Activated T-helper 1 cell treated with anti-CD3 and anti-CD28 coated beads, Interleukin-12 subunit alpha, Interleukin-12 subunit beta, Interleukin-2, Interleukin-4 antibody, amounts not matched to agents 30 ng/mL and 10 ng/mL and 1 ng/mL, durations not matched to agents 14 hours and 24 hours and 36 hours (primary cell): Measurements from ENCODE around the gene HIBADH. TPM values are rescaled to one million over a fixed set of nuclear protein-coding genes. Genes with fewer than 3 reads are reported as not detected.
"Not testable (repeated sequence)": the region's sequence is repeated elsewhere in the genome, so short reads cannot be mapped to it uniquely, and the experiment has no call there.

Experiments used
- DNase-seq: peaks from one replicate; pipeline ENCODE4 v3.0.0; 2021; ENCODE audit warnings: low spot score
- H3K27ac Mint-ChIP-seq: one replicate; pipeline ENCODE4 v1.8.0; 2021; ENCODE audit warnings: mild to moderate bottlenecking, mixed read lengths
- H3K27me3 Mint-ChIP-seq: one replicate; pipeline ENCODE4 v1.8.0; 2022; ENCODE audit warnings: mild to moderate bottlenecking, moderate library complexity, mixed read lengths; ENCODE audit not compliant: insufficient read depth
- H3K36me3 Mint-ChIP-seq: one replicate; pipeline ENCODE4 v1.8.0; 2021; ENCODE audit warnings: low read depth, mixed read lengths
- H3K4me1 Mint-ChIP-seq: one replicate; pipeline ENCODE4 v1.8.0; 2021; ENCODE audit warnings: low read depth, mixed read lengths
- H3K4me3 Mint-ChIP-seq: one replicate; pipeline ENCODE4 v1.8.0; 2021; ENCODE audit warnings: mild to moderate bottlenecking, moderate library complexity, mixed read lengths
- H3K9me3 Mint-ChIP-seq: one replicate; pipeline ENCODE4 v1.8.0; 2021; ENCODE audit warnings: mixed read lengths
- intact Hi-C: fragments of 100-400 bp; cut with micrococcal nuclease; formaldehyde crosslinking; loops from one replicate; pipeline ENCODE4 v1.15.1; 2024
- total RNA-seq: library from RNA; stranded (reverse); gene quantifications from 2 replicates; pipeline ENCODE4 v1.2.3, GENCODE V29; 2022

HIBADH gene
- total RNA-seq, 1 donor from 2014 or later = 21.2 TPM

- Mint-ChIP-seq H3K9me3 (no peaks in the 10 kb centered on the region), H3K27me3 (no peaks in the 10 kb centered on the region)
These were observed 146.8 kb downstream of the HIBADH start for GRCh38 chr7:27515933-27516332.

GRCh38 chr7:27514861-27515260, 147.8 kb downstream of the HIBADH start:
- no peaks in the 10 kb centered on the region for H3K27me3 Mint-ChIP-seq
- no peak for DNase-seq
- H3K9me3 Mint-ChIP-seq = no peaks in the 10 kb centered on the region
- no peaks in the 10 kb centered on the region for H3K36me3 Mint-ChIP-seq
- H3K27ac Mint-ChIP-seq = no peak overlapping the region
- H3K4me1 Mint-ChIP-seq = no peaks in the 10 kb centered on the region
- intact Hi-C loops = no loop called here
- no peak overlapping the region for H3K4me3 Mint-ChIP-seq

More at GRCh38 chr7:27515933-27516332, 146.8 kb downstream of the HIBADH start:
- Mint-ChIP-seq H3K36me3 (no peaks in the 10 kb centered on the region), H3K4me1 (no peaks in the 10 kb centered on the region), H3K4me3 (no peak overlapping the region), H3K27ac (no peak overlapping the region)
- no peak for DNase-seq
- intact Hi-C loops = no loop called here

- Mint-ChIP-seq H3K4me3 (no peak overlapping the region), H3K36me3 (no peaks in the 10 kb centered on the region), H3K27me3 (no peaks in the 10 kb centered on the region), H3K9me3 (no peaks in the 10 kb centered on the region), H3K27ac (no peak overlapping the region), H3K4me1 (no peaks in the 10 kb centered on the region)
- intact Hi-C loops = no loop called here
- DNase-seq = no peak
These were observed 148.8 kb downstream of the HIBADH start for GRCh38 chr7:27513885-27514284.

GRCh38 chr7:27511370-27511769, 151.3 kb downstream of the HIBADH start:
- intact Hi-C loops, DNase-seq, H3K27me3 Mint-ChIP-seq, H3K9me3 Mint-ChIP-seq, H3K36me3 Mint-ChIP-seq, H3K4me3 Mint-ChIP-seq, H3K27ac Mint-ChIP-seq, H3K4me1 Mint-ChIP-seq: not testable (repeated sequence)

- no peaks in the 10 kb centered on the region for H3K36me3 Mint-ChIP-seq
- intact Hi-C loops = no loop called here
- no peaks in the 10 kb centered on the region for H3K27me3 Mint-ChIP-seq
These were observed 152.1 kb downstream of the HIBADH start for GRCh38 chr7:27510541-27510940.

GRCh38 chr7:27501879-27502278, 160.8 kb downstream of the HIBADH start:
- DNase-seq, H3K4me1 Mint-ChIP-seq, intact Hi-C loops: not testable (repeated sequence)

More at GRCh38 chr7:27510541-27510940, 152.1 kb downstream of the HIBADH start:
- Mint-ChIP-seq H3K9me3 (peaks cover 5% of the 10 kb centered on the region), H3K4me3 (no peak overlapping the region), H3K27ac (no peak overlapping the region), H3K4me1 (no peaks in the 10 kb centered on the region)
- no peak for DNase-seq

GRCh38 chr7:27501001-27501400, 161.7 kb downstream of the HIBADH start:
- peaks cover 2% of the 10 kb centered on the region for H3K27me3 Mint-ChIP-seq

More at GRCh38 chr7:27501879-27502278, 160.8 kb downstream of the HIBADH start:
- not testable (repeated sequence) for H3K27me3 Mint-ChIP-seq, H3K27ac Mint-ChIP-seq, H3K36me3 Mint-ChIP-seq, H3K9me3 Mint-ChIP-seq, H3K4me3 Mint-ChIP-seq

GRCh38 chr7:27492224-27492623, 170.5 kb downstream of the HIBADH start:
- Mint-ChIP-seq H3K36me3 (no peaks in the 10 kb centered on the region), H3K27ac (no peak overlapping the region), H3K27me3 (peaks cover 2% of the 10 kb centered on the region), H3K4me3 (no peak overlapping the region), H3K9me3 (no peaks in the 10 kb centered on the region), H3K4me1 (no peaks in the 10 kb centered on the region)
- intact Hi-C loops = no loop called here
- no peak for DNase-seq

More at GRCh38 chr7:27501001-27501400, 161.7 kb downstream of the HIBADH start:
- Mint-ChIP-seq H3K9me3 (no peaks in the 10 kb centered on the region), H3K27ac (no peak overlapping the region), H3K4me1 (no peaks in the 10 kb centered on the region), H3K36me3 (no peaks in the 10 kb centered on the region), H3K4me3 (no peak overlapping the region)
- intact Hi-C loops = no loop called here
- DNase-seq = no peak

- peaks cover 2% of the 10 kb centered on the region for H3K27me3 Mint-ChIP-seq
- intact Hi-C loops = no loop called here
- no peaks in the 10 kb centered on the region for H3K9me3 Mint-ChIP-seq
- no peaks in the 10 kb centered on the region for H3K4me1 Mint-ChIP-seq
- H3K27ac Mint-ChIP-seq = no peak overlapping the region
- H3K36me3 Mint-ChIP-seq = no peaks in the 10 kb centered on the region
- no peak overlapping the region for H3K4me3 Mint-ChIP-seq
- no peak for DNase-seq
These were observed 171.1 kb downstream of the HIBADH start for GRCh38 chr7:27491534-27491933.

- Mint-ChIP-seq H3K27me3 (no peaks in the 10 kb centered on the region), H3K4me1 (no peaks in the 10 kb centered on the region), H3K36me3 (no peaks in the 10 kb centered on the region), H3K9me3 (no peaks in the 10 kb centered on the region), H3K4me3 (no peak overlapping the region), H3K27ac (no peak overlapping the region)
- intact Hi-C loops = no loop called here
- no peak for DNase-seq
These were observed 175.2 kb downstream of the HIBADH start for GRCh38 chr7:27487509-27487908.

GRCh38 chr7:27484451-27484850, 178.2 kb downstream of the HIBADH start:
- no peak overlapping the region for H3K4me3 Mint-ChIP-seq
- H3K27me3 Mint-ChIP-seq = no peaks in the 10 kb centered on the region
- intact Hi-C loops = no loop called here
- H3K36me3 Mint-ChIP-seq = no peaks in the 10 kb centered on the region
- H3K4me1 Mint-ChIP-seq = no peaks in the 10 kb centered on the region
- H3K27ac Mint-ChIP-seq = no peak overlapping the region
- no peaks in the 10 kb centered on the region for H3K9me3 Mint-ChIP-seq
- DNase-seq = no peak

- Mint-ChIP-seq H3K27me3 (peaks cover 4% of the 10 kb centered on the region), H3K4me3 (no peak overlapping the region), H3K27ac (no peak overlapping the region), H3K9me3 (no peaks in the 10 kb centered on the region), H3K4me1 (no peaks in the 10 kb centered on the region), H3K36me3 (no peaks in the 10 kb centered on the region)
- intact Hi-C loops = no loop called here
- DNase-seq = no peak
These were observed 180.5 kb downstream of the HIBADH start for GRCh38 chr7:27482219-27482618.

GRCh38 chr7:27478556-27478955, 184.1 kb downstream of the HIBADH start:
- H3K9me3 Mint-ChIP-seq = no peaks in the 10 kb centered on the region
- no peak overlapping the region for H3K4me3 Mint-ChIP-seq
- peaks cover 4% of the 10 kb centered on the region for H3K27me3 Mint-ChIP-seq
- no peak overlapping the region for H3K27ac Mint-ChIP-seq
- intact Hi-C loops = no loop called here
- H3K36me3 Mint-ChIP-seq = no peaks in the 10 kb centered on the region
- no peaks in the 10 kb centered on the region for H3K4me1 Mint-ChIP-seq
- DNase-seq = no peak

GRCh38 chr7:27478084-27478483, 184.6 kb downstream of the HIBADH start:
- H3K36me3 Mint-ChIP-seq = no peaks in the 10 kb centered on the region
- DNase-seq = no peak
- H3K27ac Mint-ChIP-seq = no peak overlapping the region
- no peaks in the 10 kb centered on the region for H3K9me3 Mint-ChIP-seq
- no peaks in the 10 kb centered on the region for H3K4me1 Mint-ChIP-seq
- no peak overlapping the region for H3K4me3 Mint-ChIP-seq
- peaks cover 7% of the 10 kb centered on the region for H3K27me3 Mint-ChIP-seq
- intact Hi-C loops = no loop called here
